SH-SY5Y (cell line): ENCODE measurements around the gene SLC5A5.

ENCODE experiments used
- GATA2 ChIP-seq: IDR thresholded peaks from 2 replicates; pipeline ENCODE4 v1.6.1; 2011; ENCODE audit warnings: mild to moderate bottlenecking, low read depth, low read length
- GATA3 ChIP-seq: IDR thresholded peaks from 2 replicates; pipeline ENCODE4 v1.6.1; 2011; ENCODE audit warnings: low read depth, mild to moderate bottlenecking, low read length, moderate library complexity

DNA sequence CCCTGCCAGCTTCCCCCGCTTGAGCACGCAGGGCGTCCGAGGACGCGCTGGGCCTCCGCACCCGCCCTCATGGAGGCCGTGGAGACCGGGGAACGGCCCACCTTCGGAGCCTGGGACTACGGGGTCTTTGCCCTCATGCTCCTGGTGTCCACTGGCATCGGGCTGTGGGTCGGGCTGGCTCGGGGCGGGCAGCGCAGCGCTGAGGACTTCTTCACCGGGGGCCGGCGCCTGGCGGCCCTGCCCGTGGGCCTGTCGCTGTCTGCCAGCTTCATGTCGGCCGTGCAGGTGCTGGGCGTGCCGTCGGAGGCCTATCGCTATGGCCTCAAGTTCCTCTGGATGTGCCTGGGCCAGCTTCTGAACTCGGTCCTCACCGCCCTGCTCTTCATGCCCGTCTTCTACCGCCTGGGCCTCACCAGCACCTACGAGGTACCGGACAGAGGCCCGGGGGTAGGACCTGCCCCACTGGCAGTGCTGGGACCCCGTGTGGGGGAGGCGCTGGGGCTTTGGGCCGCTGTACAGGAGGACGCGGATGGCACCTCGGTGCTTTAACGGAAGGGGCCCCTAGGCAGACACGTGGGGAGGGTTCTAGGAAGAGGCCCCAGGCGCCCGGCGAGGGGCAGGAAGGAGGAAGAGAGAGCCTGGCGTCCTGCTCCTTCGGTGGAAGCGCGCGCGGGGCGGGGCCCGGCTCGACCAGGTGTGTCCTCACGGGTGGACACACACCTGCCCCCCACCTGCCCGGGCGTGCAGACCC, 681 bp downstream of the SLC5A5 start:
- no peak for TF ChIP-seq GATA2
- TF ChIP-seq GATA3 = no peak
